NCI-H1417 (cell line): ENCODE results near the gene CHD5.

Experiments used
- DNase-seq, 3 experiments: peaks; one replicate each; lab custom pipeline; 2025; lab: John Stamatoyannopoulos, UW

The CHD5 gene

DNA sequence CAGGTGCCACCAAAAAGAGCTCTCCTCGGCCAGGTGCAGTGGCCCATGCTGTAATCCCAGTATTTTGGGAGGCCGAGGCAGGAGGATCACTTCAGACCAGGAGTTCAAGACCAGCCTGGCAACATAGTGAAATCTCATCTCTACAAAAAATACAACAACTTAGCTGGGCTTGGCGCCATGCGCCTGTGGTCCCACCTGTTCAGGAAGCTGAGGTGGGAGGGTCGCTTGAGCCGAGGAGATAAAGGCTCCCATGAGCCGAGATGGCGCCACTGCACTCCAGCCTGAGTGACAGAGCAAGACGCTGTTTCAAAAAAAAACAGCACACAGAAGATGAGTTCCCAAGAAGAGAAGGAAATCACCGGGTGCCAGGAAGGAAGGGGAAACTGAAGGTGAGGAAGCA lies 67.0 kb downstream of the CHD5 start:
- no peak for DNase-seq

- DNase-seq, result no peak
Measured at GRCh38 chr1:6112690-6113005, 67.5 kb downstream of the CHD5 start.

GRCh38 chr1:6111991-6112689 lies 68.0 kb downstream of the CHD5 start:
- no peak for DNase-seq

- peak in 2 of 3 experiments; percentile 16 to 85 for DNase-seq
Measured at GRCh38 chr1:6111571-6111970, 68.5 kb downstream of the CHD5 start.

DNA sequence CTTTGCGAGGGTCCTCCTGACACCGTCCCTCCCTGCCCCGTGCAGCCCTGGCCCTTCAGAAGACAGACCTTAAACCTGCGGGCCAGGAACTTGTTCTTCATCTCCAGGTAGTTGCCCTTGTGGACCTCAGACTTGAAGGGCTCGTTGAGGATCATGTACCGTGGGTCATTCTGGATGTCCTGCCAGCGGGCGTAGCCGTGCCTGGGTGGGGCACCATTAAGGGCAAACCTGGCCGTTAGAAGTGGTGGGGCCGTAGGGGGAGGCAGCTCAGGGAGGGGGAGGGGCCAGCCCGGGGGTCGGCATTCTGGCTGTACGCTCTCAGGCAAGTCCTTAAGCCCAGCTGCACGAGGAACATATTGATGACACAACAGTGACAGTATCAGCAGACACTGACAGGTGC lies 69.8 kb downstream of the CHD5 start:
- no peak for DNase-seq

- DNase-seq, result no peak
Measured at GRCh38 chr1:6109688-6110087, 70.4 kb downstream of the CHD5 start.

- DNase-seq, result peak; percentile 44 to 72 (median 47)
Measured at GRCh38 chr1:6108937-6109614, 71.0 kb downstream of the CHD5 start.

GRCh38 chr1:6108476-6108875 lies 71.6 kb downstream of the CHD5 start:
- DNase-seq, result no peak

GRCh38 chr1:6107409-6108356 lies 72.4 kb downstream of the CHD5 start:
- no peak for DNase-seq

DNA sequence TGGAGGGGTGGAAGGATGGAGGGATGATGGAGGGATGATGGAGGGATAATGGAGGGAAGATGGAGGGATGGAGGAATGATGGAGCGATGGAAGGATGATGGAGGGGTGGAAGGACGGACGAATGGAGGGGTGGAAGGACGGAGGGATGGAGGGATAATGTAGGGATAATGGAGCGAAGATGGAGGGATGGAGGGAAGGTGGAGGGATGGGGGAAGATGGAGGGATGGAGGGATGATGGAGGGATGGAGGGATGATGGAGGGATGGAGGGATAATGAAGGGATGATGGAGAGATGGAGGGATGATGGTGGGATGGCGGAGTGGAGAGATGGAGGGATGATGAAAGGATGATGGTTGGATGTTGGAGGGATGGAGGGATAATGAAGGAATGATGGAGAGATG lies 73.1 kb downstream of the CHD5 start:
- DNase-seq, result no peak

GRCh38 chr1:6106321-6106731 lies 73.8 kb downstream of the CHD5 start:
- no peak for DNase-seq

DNA sequence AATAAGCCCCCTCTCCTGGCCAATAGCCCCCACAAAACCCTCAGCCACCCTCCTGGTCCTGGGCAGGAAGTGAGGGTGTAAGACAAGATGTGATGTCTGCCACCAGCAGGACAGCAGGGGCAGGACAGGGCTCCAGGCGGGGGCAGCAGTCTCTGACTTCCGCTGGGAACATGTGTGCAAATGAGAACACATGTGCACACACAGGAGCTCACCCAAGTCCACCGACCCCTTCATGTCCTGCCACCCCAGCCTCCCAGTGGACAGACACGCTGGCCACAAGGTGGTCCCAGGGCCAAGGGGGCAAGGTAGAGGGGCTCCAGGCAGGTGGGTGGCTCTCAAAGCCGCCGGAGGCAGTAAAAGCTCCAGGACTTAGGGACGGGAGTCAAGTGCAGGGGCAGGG lies 74.4 kb downstream of the CHD5 start:
- no peak for DNase-seq

- no peak for DNase-seq
Measured at GRCh38 chr1:6105218-6105679, 74.9 kb downstream of the CHD5 start.

DNA sequence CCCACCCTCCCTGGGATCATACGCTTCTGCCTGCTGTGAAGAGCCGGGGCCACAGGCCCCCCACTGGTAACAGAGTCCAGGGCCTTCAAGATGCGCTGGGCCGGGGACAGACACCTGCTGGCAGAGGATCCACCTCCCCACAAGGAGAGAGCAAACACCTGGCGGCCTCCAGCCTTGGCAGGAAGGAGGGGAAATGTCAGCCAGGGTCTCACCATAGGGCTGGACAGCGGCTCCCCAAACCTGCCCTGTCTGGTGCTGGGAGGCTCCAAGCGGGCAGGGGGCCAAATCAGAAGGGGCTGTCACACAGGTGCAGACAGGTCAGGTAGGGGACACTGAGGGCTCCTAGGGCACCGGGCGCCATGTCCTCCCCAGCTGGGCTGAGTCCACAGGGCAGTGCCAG lies 75.5 kb downstream of the CHD5 start:
- DNase-seq, result no peak

GRCh38 chr1:6103854-6104530 lies 76.1 kb downstream of the CHD5 start:
- DNase-seq, result no peak

- DNase-seq, result no peak
Measured at GRCh38 chr1:6103111-6103853, 76.8 kb downstream of the CHD5 start.

DNA sequence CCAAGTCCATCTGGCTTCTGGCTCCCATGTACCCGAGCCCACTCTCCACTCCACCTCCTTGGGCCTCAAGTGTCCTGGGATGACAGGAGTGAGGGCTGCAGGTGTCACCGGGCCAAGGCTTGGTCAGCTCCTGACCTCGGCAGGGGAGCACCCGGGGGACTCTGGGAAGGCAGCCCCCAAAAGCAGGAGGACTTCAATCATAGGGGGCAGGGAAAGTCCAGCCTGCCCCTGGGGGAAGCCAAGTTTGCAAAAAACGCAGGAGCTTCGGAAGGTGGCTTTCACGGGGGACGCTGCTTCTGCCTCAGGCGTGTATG lies 77.6 kb downstream of the CHD5 start:
- no peak for DNase-seq

DNA sequence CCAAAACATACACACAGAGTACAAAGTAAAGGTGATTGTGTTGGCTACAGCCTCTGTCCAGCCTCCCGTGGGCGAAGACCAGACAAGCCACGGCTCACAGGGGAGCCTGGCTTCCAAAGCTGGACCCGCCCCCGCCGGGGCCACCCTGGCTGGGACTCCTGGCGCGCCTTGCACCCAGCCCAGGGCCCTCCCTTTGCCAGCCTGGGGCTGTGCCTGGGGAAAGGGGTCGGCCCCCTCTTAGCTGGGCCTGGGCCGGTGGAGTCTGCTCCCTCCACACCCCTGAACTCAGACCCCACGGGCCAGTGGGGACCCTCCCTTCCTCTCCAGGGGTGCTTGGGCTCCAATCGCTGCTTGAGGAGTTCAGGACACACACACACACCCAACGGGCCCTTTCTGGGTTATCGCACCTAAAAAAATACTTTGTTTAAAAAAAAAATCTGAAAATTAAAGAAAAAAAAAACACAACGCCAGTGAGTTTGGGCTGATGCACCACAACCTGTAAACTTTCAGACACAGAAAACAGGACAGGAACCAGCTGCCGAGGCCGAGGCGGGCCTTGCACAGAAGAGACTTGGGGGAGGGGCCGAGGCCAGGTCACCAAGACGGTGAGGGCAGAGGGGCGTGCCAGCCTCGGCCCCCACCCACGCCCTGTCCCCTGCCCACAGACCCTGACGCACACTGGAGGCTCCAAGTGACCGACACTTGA lies 78.1 kb downstream of the CHD5 start:
- DNase-seq, result no peak

DNA sequence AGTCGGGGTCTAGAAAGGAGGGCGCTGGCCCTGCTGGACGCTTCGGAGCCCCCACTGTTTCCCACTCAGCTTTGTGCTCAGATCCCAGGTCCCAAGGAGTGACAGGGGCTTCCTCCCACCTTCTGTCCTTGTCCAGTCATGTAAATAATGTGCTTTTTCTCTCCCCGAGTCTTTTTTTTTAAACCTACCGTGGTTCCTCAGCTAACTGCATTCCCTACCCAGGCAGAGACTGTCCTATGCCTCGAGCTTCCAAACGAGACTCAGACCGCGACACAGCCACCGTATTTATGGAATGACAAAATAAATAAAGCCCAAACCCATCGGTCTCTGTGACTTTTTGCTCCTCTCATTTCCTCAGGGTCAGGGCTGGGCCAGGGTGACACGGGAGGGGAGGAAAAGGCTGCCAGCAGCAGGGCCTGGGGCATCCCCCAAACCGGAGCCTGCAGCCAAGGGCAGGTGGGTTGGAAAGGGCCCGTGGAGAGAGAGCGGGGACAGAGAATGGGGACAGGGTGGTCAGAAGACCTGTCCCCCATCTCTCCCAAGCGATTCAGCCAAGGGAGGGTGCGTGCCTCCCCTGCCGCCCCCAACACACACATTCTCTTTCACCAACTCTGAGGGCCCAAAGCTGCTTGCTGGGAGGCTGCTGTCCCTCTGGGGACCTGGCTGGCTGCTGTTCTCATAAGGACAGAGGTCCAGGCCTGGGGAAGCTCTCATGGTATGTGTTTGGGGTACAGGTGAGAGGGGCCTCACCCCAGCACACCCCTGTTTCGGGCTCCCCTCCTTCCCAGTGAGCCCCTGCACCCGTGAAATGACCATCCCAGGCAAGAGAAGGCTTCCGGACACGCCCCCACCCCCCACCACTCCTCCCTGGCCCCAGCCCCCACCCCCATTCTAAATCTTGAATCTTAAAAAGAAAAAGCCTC lies 79.0 kb downstream of the CHD5 start:
- no peak for DNase-seq
